Subcutaneous adipose tissue (tissue), 4 donors: ENCODE data around the gene LDLRAD4. TPM values are rescaled to one million over a fixed set of nuclear protein-coding genes. Genes with fewer than 3 reads are reported as not detected.

Experiments used
- total RNA-seq, 4 donors: library from RNA; depleted of rRNA; stranded (reverse); fragments of >200 nt; gene quantifications; one replicate each; pipeline ENCODE4 v1.1.0, GENCODE V29; 2016
- TF ChIP-seq, protein P1 (sequence below): fragments of 450-650 bp; IDR thresholded peaks from one replicate; pipeline ENCODE4 v1.5.1; 2016; ENCODE audit warnings: low read depth, mild to moderate bottlenecking, control low read depth, antibody characterized with exemption, moderate library complexity

The LDLRAD4 gene
- total RNA-seq, 4 donors from 2014 or later, result 16.4 to 28.4 (median 21.6) TPM

DNA sequence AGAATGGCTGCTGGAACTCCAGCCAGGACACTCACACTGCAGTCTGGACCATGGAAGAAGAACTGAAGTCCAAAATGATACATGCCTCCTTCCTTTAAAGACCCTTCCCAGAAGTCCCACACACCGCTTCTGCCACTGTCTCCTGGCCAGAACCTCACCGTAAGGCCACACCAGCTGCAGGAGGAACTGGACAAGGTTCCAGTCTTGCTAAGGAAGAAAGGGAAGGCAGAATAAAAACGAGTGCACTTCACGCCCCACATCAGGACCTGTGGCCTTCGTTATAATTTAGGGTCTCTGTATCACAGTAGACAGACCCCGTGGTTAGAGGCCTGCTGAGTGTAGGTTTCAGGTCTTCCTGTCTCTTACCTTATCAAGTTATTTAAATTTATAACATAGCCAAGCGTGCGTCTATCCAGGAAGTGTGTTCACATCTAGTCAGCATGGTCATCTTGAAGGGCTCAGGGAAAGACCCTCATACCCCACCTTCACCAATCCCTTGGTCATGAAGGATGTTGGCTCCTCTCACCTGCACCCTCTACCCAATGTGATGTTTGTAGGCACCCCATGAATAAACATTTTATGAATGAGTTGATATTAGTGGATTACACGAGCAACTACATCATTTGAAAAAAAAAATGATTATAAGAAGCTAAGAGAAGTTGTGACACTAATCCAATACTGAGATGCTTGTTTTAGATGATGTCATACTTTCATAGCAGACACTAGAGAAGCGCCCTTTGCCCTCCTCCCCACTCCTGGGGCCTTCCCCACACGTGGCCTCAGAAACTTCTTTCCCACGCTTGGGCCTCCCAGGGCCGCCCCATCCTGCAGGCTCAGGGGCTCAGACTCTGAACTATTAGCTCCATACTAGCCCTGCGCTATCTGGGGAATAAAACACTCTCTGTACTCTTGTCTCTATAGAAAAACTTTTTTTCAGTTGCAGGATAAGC, 350.2 kb downstream of the LDLRAD4 start:
- TF ChIP-seq, protein P1, sequence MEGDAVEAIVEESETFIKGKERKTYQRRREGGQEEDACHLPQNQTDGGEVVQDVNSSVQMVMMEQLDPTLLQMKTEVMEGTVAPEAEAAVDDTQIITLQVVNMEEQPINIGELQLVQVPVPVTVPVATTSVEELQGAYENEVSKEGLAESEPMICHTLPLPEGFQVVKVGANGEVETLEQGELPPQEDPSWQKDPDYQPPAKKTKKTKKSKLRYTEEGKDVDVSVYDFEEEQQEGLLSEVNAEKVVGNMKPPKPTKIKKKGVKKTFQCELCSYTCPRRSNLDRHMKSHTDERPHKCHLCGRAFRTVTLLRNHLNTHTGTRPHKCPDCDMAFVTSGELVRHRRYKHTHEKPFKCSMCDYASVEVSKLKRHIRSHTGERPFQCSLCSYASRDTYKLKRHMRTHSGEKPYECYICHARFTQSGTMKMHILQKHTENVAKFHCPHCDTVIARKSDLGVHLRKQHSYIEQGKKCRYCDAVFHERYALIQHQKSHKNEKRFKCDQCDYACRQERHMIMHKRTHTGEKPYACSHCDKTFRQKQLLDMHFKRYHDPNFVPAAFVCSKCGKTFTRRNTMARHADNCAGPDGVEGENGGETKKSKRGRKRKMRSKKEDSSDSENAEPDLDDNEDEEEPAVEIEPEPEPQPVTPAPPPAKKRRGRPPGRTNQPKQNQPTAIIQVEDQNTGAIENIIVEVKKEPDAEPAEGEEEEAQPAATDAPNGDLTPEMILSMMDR, result no peak

DNA sequence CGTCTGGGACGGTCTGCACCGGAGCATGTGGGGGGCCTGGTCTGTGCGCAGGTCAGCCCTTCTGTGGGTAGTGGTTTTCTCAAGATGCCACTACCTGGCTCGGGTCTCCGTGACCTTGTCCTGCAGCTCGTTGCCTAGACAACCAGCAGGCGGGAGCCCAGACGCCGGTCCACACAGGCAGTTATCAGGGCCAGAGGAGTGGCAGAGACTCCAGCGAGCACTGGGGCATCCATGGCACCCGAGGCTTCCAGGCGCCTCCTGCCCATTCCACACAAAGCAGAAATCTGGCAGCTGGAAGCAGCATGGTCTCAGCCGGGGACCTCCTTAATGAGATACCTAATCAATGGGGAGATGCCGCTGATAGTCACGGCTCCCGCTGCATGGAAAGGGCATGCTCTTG, 351.7 kb downstream of the LDLRAD4 start:
- TF ChIP-seq, protein P1, result no peak

DNA sequence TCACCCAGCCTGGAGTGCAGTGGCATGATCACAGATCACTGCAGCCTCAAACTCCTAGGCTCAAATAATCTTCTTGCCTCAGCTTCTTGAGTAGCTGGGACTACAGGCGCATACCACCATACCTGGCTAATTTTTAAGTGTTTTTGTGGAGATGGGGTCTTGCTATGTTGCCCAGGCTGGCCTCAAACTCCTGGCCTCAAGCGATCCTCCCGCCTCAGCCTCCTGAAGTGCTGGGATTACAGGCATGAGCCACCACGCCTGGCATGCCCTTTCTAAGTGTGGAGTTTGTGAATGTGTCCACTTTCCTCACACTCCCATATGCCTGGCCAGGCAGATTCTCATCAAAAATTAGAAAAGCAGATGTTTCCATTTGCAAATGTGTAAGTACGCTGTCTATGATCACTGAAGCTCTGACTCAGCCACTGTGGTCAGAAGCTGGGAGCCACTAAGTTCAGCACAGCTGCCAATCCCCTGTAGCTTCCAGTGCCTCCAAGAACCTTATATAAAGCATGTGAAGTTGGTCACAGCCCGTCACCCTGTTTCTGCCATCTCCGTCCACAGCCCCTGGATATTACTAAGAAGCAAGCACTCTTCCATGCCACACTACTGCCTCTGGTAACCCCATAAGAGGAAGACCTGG, 352.4 kb downstream of the LDLRAD4 start:
- TF ChIP-seq, protein P1, result no peak

DNA sequence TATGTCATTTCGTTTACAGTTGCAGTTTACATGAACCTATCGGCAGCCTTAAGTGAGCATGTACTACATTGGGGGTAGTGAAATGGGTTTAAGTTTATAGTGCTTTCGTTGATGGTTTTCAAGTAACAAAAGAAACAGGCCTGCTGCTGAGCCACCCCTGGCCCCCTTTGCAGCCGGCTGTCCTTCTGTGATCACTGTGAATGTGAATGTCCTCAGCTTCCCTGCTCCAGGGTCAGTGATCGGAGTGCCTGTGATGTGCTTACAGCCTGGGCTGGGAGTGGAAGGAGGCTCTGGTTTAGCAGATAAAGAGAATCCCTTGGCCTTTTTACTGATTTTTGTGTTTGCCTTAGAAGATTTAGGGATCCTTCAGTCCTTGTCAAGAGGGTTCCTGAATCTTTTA, 353.6 kb downstream of the LDLRAD4 start:
- TF ChIP-seq, protein P1, result no peak

DNA sequence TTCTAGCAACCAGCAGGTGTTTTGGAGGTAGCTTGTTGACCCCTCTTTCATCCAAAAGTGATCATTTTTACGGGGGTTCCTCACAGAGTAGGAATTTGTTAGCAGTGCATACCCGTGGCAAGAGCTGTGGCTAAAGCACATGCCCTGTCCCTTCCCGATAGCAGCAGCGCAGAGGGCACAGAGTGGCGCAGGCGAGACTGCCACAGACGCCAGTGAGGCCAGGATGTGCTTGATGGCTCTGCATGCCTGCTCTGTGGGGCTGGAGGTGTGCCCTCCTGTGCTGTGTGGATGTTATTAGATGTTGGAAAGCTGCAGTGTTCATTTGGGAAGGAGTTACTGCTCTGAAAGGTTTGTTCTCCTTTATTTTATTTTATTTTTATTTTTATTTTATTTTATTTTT, 354.2 kb downstream of the LDLRAD4 start:
- TF ChIP-seq, protein P1, result no peak

DNA sequence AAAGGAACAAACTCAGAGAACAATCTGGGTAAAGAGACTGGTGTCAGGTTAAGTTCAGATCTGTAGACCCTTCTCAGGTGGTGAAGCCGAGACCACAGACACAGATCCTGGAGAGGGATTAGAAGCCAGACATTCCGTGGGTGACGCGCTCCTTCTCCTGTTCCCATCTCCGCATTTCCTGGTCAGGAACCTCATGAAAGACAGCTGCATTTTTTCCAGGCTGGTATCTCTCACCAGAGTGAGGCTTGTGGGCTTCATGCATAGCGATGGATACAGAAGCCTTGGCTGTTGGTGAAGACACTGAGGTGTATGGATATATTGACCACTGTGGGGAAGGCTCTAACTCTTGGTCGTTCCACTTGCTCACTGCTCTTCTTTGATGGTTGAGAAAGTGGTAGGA, 355.2 kb downstream of the LDLRAD4 start:
- TF ChIP-seq, protein P1, result no peak

DNA sequence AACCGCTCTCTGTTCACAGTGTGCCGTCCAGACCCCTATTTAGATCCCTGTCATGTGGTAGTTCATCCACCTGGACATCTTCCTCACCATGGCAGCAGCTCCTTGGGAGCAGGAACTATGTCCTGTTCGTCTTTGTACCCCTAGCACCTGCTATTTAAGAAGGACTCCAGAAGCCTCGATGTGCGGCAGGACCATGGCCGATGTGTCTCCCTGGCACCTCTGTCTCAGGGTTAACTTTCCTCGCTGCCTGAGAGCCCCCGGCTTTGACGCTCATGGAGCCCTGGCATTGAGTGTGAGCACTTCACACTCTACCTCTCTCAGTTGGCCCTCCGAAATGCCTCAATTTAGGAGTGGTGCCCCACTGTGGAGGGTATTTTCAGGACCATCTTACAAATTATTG, 355.8 kb downstream of the LDLRAD4 start:
- TF ChIP-seq, protein P1, result no peak
